Heart left ventricle (tissue), 13 donors: ENCODE data around the gene CFAP58.

Source experiments
- POLR2A ChIP-seq, 2 donors: fragments of 450-650 bp; IDR thresholded peaks; one replicate each; pipeline ENCODE4 v1.6.1; 2017; ENCODE audit warnings: antibody characterized with exemption in 2 of 2, mild to moderate bottlenecking in 2 of 2, moderate library complexity in 2 of 2
- TF ChIP-seq, protein P1 (sequence below), 12 donors: fragments of 200-600 bp; sonication (generic) in 4 of 12; IDR thresholded peaks; one replicate each; pipeline versions ENCODE4 v1.5.0 to v1.8.0; 2018 to 2022; ENCODE audit warnings: antibody characterized with exemption in 12 of 12, mild to moderate bottlenecking in 5 of 12
- donor health status: ischemic (EF 13 %, LVEDD 7.1; RV severe dilation, severe dysfunction).
- donor health status: DM: no; HTN: yes; CAD: no.
- donor health status: DM: no; HTN: no; CAD: no.
- donor health status: ischemic (EF 25% LVEDD 6.9; RV normal size, moderate dysfunction).
- donor health status: ischemic (EF 25% LVEDD 5.7; RV mildly dilated, moderate dysfunction).
- donor health status: ischemic (EF 35%, LVEDD 5.7; RV mildly dilated, moderate dysfunction).
- donor health status: nonischemic (EF 11% LVEDD 7.7; RV severe dilation, severe dysfunction).
- donor health status: DM: yes; HTN: yes; CAD: no.
- donor health status: PGD.
- donor health status: ischemic (EF 29% LVEDD 5.4; RV normal size, mild dysfunction).
- donor health status: nonischemic (EF 23%, LVEDD 6.1; RV moderate dilation, normal function).

DNA sequence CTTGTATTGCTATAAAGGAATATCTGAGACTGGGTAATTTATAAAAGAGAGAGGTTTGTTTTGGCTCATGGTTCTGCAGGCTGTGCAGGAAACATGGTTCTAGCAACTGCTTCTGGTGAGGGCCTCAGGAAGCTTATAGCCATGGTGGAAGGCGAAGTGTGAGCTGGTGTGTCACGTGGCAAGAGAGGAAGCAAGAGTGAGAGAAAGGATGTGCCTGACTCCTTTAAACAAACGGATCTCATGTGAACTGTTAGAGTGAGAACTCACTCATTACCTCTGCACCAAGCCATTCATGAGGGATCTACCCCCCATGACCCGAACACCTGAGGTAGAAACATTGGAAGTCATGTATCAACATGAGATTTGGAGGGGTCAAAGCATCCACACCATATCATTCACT is 7.7 kb upstream of the CFAP58 start:
- TF ChIP-seq, protein P1, sequence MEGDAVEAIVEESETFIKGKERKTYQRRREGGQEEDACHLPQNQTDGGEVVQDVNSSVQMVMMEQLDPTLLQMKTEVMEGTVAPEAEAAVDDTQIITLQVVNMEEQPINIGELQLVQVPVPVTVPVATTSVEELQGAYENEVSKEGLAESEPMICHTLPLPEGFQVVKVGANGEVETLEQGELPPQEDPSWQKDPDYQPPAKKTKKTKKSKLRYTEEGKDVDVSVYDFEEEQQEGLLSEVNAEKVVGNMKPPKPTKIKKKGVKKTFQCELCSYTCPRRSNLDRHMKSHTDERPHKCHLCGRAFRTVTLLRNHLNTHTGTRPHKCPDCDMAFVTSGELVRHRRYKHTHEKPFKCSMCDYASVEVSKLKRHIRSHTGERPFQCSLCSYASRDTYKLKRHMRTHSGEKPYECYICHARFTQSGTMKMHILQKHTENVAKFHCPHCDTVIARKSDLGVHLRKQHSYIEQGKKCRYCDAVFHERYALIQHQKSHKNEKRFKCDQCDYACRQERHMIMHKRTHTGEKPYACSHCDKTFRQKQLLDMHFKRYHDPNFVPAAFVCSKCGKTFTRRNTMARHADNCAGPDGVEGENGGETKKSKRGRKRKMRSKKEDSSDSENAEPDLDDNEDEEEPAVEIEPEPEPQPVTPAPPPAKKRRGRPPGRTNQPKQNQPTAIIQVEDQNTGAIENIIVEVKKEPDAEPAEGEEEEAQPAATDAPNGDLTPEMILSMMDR (IDR thresholded peaks at IDR 0.05): no peak
- no peak for TF ChIP-seq POLR2A (IDR thresholded peaks at IDR 0.05)
